ENCODE data around the gene GRIPAP1. TPM values are rescaled to one million over a fixed set of nuclear protein-coding genes. Genes with fewer than 3 reads are reported as not detected.

GRIPAP1 gene
- total RNA-seq, 6 experiments from 2014 or later: 23.2 to 32.1 (median 27.5) TPM

- Mint-ChIP-seq H3K36me3 (ENCODE audit: low read depth) (peaks cover 23% of the 10 kb centered on the region; the same call in 1 of the 2 replicates), H3K27me3 (ENCODE audit: insufficient read depth) (no peaks in the 10 kb centered on the region; the same call in 1 of the 2 replicates), H3K27ac (no peak overlapping the region), H3K9me3 (no peaks in the 10 kb centered on the region), H3K4me3 (no peak overlapping the region), H3K4me1 (ENCODE audit: low read depth) (peaks cover 12% of the 10 kb centered on the region)
- TF ChIP-seq, protein P1, sequence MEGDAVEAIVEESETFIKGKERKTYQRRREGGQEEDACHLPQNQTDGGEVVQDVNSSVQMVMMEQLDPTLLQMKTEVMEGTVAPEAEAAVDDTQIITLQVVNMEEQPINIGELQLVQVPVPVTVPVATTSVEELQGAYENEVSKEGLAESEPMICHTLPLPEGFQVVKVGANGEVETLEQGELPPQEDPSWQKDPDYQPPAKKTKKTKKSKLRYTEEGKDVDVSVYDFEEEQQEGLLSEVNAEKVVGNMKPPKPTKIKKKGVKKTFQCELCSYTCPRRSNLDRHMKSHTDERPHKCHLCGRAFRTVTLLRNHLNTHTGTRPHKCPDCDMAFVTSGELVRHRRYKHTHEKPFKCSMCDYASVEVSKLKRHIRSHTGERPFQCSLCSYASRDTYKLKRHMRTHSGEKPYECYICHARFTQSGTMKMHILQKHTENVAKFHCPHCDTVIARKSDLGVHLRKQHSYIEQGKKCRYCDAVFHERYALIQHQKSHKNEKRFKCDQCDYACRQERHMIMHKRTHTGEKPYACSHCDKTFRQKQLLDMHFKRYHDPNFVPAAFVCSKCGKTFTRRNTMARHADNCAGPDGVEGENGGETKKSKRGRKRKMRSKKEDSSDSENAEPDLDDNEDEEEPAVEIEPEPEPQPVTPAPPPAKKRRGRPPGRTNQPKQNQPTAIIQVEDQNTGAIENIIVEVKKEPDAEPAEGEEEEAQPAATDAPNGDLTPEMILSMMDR (IDR thresholded peaks at IDR 0.05): no peak
- no peak for DNase-seq
These were observed 1.4 kb downstream of the GRIPAP1 start for GRCh38 chrX:49000636-49001035.

DNA sequence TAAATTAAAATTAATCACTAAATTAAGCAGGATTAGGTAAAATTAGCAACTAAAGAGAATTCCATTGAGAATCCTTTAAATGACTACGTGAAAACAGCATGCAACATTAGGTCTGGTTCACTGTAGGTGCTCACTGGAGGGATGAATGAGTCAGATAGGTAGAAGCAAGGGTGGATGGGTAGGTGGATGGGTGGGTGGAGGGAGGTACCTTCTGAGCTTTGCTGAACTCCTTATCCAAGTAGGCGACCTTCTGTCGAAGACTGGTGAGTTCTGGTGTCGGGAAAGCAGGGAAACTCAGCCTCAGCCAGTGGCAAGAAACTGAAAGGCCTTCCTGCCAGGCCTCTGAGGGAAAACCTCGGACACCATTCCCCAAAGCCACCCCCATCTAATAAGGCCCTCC, 3.0 kb downstream of the GRIPAP1 start:
- Mint-ChIP-seq H3K4me3 (no peak overlapping the region), H3K27me3 (ENCODE audit: insufficient read depth) (no peaks in the 10 kb centered on the region; the same call in 1 of the 2 replicates), H3K36me3 (ENCODE audit: low read depth) (peaks cover 29% of the 10 kb centered on the region; the same call in 1 of the 2 replicates), H3K9me3 (no peaks in the 10 kb centered on the region), H3K4me1 (ENCODE audit: low read depth) (peaks cover 12% of the 10 kb centered on the region), H3K27ac (no peak overlapping the region)
- DNase-seq: no peak
- TF ChIP-seq, protein P1 (IDR thresholded peaks at IDR 0.05): no peak

GRCh38 chrX:48998391-48998790, 3.7 kb downstream of the GRIPAP1 start:
- peaks cover 29% of the 10 kb centered on the region; the same call in 1 of the 2 replicates for H3K36me3 Mint-ChIP-seq (ENCODE audit: low read depth)
- TF ChIP-seq, protein P1 (IDR thresholded peaks at IDR 0.05): no peak
- no peaks in the 10 kb centered on the region; the same call in 1 of the 2 replicates for H3K27me3 Mint-ChIP-seq (ENCODE audit: insufficient read depth)
- peaks cover 12% of the 10 kb centered on the region for H3K4me1 Mint-ChIP-seq (ENCODE audit: low read depth)
- no peak for DNase-seq
- H3K27ac Mint-ChIP-seq: no peak overlapping the region
- no peaks in the 10 kb centered on the region for H3K9me3 Mint-ChIP-seq
- H3K4me3 Mint-ChIP-seq: no peak overlapping the region

GRCh38 chrX:48997865-48998264, 4.2 kb downstream of the GRIPAP1 start:
- H3K4me1 Mint-ChIP-seq (ENCODE audit: low read depth): peaks cover 12% of the 10 kb centered on the region
- H3K4me3 Mint-ChIP-seq: no peak overlapping the region
- H3K9me3 Mint-ChIP-seq: no peaks in the 10 kb centered on the region
- TF ChIP-seq, protein P1 (IDR thresholded peaks at IDR 0.05): no peak
- no peak for DNase-seq
- no peaks in the 10 kb centered on the region; the same call in 1 of the 2 replicates for H3K27me3 Mint-ChIP-seq (ENCODE audit: insufficient read depth)
- H3K27ac Mint-ChIP-seq: no peak overlapping the region
- peaks cover 29% of the 10 kb centered on the region; the same call in 1 of the 2 replicates for H3K36me3 Mint-ChIP-seq (ENCODE audit: low read depth)

GRCh38 chrX:48997455-48997854, 4.6 kb downstream of the GRIPAP1 start:
- TF ChIP-seq, protein P1 (IDR thresholded peaks at IDR 0.05): no peak
- Mint-ChIP-seq H3K27ac (no peak overlapping the region), H3K4me3 (no peak overlapping the region), H3K36me3 (ENCODE audit: low read depth) (peaks cover 29% of the 10 kb centered on the region; the same call in 1 of the 2 replicates), H3K27me3 (ENCODE audit: insufficient read depth) (no peaks in the 10 kb centered on the region; the same call in 1 of the 2 replicates), H3K9me3 (no peaks in the 10 kb centered on the region), H3K4me1 (ENCODE audit: low read depth) (peaks cover 12% of the 10 kb centered on the region)
- DNase-seq: no peak
